ENCODE data around the gene TEAD1.

Gene TEAD1

DNA sequence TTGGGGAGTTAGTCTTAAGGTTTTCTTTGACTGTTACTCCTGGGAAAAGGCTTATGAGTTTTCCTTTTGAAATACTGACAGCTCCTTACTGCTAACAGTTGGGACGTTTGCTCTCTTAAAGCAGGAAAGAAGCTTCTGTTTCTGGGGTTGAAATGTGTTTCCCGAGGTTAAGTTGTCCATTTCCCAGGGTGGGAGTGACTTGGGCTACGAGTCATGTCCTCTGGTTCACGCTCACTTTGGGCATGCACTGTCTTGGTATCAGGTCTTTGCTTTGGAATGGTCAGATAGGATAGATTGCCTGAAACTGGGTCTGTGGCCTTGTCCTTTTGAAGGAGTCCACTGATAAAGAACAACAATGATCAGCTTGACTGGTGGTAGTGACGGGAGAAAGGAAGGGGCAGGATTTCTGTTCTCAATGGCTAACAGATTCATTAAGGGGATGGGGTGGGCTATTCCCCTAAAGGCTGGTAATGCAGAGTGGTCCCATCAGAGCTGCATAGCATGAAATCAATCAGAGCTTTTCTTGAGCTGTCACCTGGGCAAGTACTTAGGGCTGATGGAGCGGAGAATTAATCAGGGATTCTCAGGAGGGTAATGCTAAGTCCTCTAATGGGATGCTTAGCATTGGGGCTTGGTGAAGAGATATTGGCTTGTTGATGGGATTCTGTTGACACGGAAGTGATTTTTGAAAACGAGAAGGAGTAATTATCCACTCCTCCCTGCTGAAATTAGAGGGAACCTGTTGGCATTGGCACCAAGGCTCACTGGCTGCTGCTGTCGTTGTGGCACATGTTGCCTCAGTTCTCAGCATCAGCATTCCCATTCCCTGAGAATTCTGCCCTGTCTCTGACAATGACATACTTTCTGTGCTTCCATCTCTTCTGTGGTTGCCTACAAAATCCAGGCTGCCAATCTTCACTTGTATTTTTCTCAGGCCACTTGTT, 81.6 kb downstream of the TEAD1 start:
- H3K27ac ChIP-seq (replicated peaks) = no peak overlapping the region

GRCh38 chr11:12756454-12756806, 82.2 kb downstream of the TEAD1 start:
- no peak overlapping the region for H3K4me3 ChIP-seq (replicated peaks; ENCODE audit: insufficient read depth, low read length)
- TF ChIP-seq, protein P1, sequence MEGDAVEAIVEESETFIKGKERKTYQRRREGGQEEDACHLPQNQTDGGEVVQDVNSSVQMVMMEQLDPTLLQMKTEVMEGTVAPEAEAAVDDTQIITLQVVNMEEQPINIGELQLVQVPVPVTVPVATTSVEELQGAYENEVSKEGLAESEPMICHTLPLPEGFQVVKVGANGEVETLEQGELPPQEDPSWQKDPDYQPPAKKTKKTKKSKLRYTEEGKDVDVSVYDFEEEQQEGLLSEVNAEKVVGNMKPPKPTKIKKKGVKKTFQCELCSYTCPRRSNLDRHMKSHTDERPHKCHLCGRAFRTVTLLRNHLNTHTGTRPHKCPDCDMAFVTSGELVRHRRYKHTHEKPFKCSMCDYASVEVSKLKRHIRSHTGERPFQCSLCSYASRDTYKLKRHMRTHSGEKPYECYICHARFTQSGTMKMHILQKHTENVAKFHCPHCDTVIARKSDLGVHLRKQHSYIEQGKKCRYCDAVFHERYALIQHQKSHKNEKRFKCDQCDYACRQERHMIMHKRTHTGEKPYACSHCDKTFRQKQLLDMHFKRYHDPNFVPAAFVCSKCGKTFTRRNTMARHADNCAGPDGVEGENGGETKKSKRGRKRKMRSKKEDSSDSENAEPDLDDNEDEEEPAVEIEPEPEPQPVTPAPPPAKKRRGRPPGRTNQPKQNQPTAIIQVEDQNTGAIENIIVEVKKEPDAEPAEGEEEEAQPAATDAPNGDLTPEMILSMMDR (IDR thresholded peaks at IDR 0.05; ENCODE audit: insufficient read depth, low read length) = no peak
- DNase-seq (ENCODE audit: low read depth in 1 of 2, low spot score in 1 of 2) = no peak
- no peak overlapping the region for H3K27ac ChIP-seq (replicated peaks)
- no peaks in the 10 kb centered on the region for H3K27me3 ChIP-seq (ENCODE audit: insufficient read depth, poor library complexity, severe bottlenecking)

More for the DNA sequence above, 81.6 kb downstream of the TEAD1 start:
- TF ChIP-seq, protein P1 (IDR thresholded peaks at IDR 0.05; ENCODE audit: insufficient read depth, low read length) = no peak
- no peak for TF ChIP-seq POLR2AphosphoS5 (IDR thresholded peaks at IDR 0.05; ENCODE audit: low read depth)
- TF ChIP-seq SPI1 (IDR thresholded peaks at IDR 0.05; ENCODE audit: borderline replicate concordance, low read depth) = no peak
- TF ChIP-seq GABPA (IDR thresholded peaks at IDR 0.05; ENCODE audit: low read depth) = no peak
- TF ChIP-seq REST (IDR thresholded peaks at IDR 0.05; ENCODE audit: insufficient replicate concordance, low read depth) = no peak
- H3K27me3 ChIP-seq (ENCODE audit: insufficient read depth, poor library complexity, severe bottlenecking) = no peaks in the 10 kb centered on the region
- DNase-seq (ENCODE audit: low read depth in 1 of 2, low spot score in 1 of 2) = no peak
- H3K4me3 ChIP-seq (replicated peaks; ENCODE audit: insufficient read depth, low read length) = no peak overlapping the region

DNA sequence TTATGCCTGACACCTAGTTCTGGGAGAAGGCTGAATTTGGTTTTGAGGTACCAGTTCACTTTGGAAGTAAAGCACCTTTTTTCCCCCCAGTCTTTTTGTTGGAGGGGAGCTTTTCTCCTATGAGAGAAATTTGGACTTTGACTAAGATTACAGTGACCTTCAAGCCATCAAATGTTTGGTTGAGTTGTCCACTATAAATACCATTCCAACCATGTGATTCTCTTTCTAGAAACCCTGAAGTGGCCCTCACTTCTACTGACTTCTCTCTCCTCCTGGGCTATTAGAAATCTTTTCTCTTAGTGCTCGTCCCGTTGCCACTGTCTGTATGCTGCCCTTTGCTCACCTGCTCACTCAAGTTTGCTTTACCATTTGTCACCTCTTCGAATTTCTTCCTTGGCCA, 82.6 kb downstream of the TEAD1 start:
- H3K27ac ChIP-seq (replicated peaks) = no peak overlapping the region
- TF ChIP-seq POLR2AphosphoS5 (IDR thresholded peaks at IDR 0.05; ENCODE audit: low read depth) = no peak
- TF ChIP-seq GABPA (IDR thresholded peaks at IDR 0.05; ENCODE audit: low read depth) = no peak
- TF ChIP-seq, protein P1 (IDR thresholded peaks at IDR 0.05; ENCODE audit: insufficient read depth, low read length) = no peak
- TF ChIP-seq REST (IDR thresholded peaks at IDR 0.05; ENCODE audit: insufficient replicate concordance, low read depth) = no peak
- TF ChIP-seq SPI1 (IDR thresholded peaks at IDR 0.05; ENCODE audit: borderline replicate concordance, low read depth) = no peak
- DNase-seq (ENCODE audit: low read depth in 1 of 2, low spot score in 1 of 2) = no peak
- H3K27me3 ChIP-seq (ENCODE audit: insufficient read depth, poor library complexity, severe bottlenecking) = no peaks in the 10 kb centered on the region
- no peak overlapping the region for H3K4me3 ChIP-seq (replicated peaks; ENCODE audit: insufficient read depth, low read length)
